Breast epithelium (tissue), 4 donors: ENCODE data around the gene CRYGN. TPM values are rescaled to one million over a fixed set of nuclear protein-coding genes. Genes with fewer than 3 reads are reported as not detected.

Experiments
- DNase-seq, 2 donors: peaks; one replicate each; pipeline ENCODE4 v3.0.0-alpha.2; 2019; ENCODE audit warnings: low spot score in 2 of 2
- H3K27ac ChIP-seq, 2 donors: fragments of 200-600 bp; sonication (generic) in 1 of 2; one replicate each; pipeline ENCODE4 v1.5.1; 2016 to 2019; ENCODE audit warnings: mild to moderate bottlenecking in 1 of 2
- H3K27me3 ChIP-seq, 2 donors: fragments of 200-600 bp; sonication (generic) in 1 of 2; one replicate each; pipeline versions ENCODE4 v1.5.1 to v1.6.0; 2017 to 2019; ENCODE audit warnings: control low read depth in 1 of 2, mild to moderate bottlenecking in 1 of 2
- H3K36me3 ChIP-seq: fragments of 200-600 bp; one replicate; pipeline ENCODE4 v1.5.1; 2019
- H3K4me1 ChIP-seq, 2 donors: fragments of 200-600 bp; sonication (generic); one replicate each; pipeline ENCODE4 v1.5.1; 2016 to 2019; ENCODE audit warnings: control low read depth in 1 of 2
- H3K4me3 ChIP-seq, 3 donors: fragments of 200-600 bp; sonication (generic); 1 replicate in 2 of 3; 2 replicates in 1 of 3; pipeline ENCODE4 v1.5.1; 2016 to 2019; ENCODE audit warnings: mild to moderate bottlenecking in 3 of 3, moderate library complexity in 2 of 3
- H3K9me3 ChIP-seq, 2 donors: fragments of 200-600 bp; sonication (generic) in 1 of 2; one replicate each; pipeline ENCODE4 v1.5.1; 2016 to 2019; ENCODE audit warnings: control low read depth in 1 of 2
- POLR2A ChIP-seq: fragments of 450-650 bp; IDR thresholded peaks from one replicate; pipeline ENCODE4 v1.6.1; 2016; ENCODE audit warnings: antibody characterized with exemption, mild to moderate bottlenecking, moderate library complexity
- POLR2AphosphoS5 ChIP-seq, 3 donors: sonication (generic); formaldehyde crosslinking; IDR thresholded peaks; one replicate each; pipeline ENCODE4 v1.6.1; 2017; ENCODE audit warnings: antibody characterized with exemption in 3 of 3
- intact Hi-C: fragments of 100-400 bp; cut with DNase I; formaldehyde crosslinking; loops from one replicate; pipeline ENCODE4 v1.15.1; 2023; ENCODE audit warnings: low total_unique reads
- total RNA-seq, 3 donors: library from RNA; depleted of rRNA; stranded (reverse); fragments of >200 nt; gene quantifications; one replicate each; pipeline ENCODE4 v1.1.0, GENCODE V29; 2016
- TF ChIP-seq, protein P1 (sequence below), 3 donors: fragments of 450-650 bp; IDR thresholded peaks; one replicate each; pipeline ENCODE4 v1.5.1; 2016 to 2017; ENCODE audit warnings: antibody characterized with exemption in 3 of 3, mild to moderate bottlenecking in 3 of 3, moderate library complexity in 3 of 3

The CRYGN gene
- total RNA-seq, 3 donors from 2014 or later: 0.98 to 1.3 TPM; not detected in 1

DNA sequence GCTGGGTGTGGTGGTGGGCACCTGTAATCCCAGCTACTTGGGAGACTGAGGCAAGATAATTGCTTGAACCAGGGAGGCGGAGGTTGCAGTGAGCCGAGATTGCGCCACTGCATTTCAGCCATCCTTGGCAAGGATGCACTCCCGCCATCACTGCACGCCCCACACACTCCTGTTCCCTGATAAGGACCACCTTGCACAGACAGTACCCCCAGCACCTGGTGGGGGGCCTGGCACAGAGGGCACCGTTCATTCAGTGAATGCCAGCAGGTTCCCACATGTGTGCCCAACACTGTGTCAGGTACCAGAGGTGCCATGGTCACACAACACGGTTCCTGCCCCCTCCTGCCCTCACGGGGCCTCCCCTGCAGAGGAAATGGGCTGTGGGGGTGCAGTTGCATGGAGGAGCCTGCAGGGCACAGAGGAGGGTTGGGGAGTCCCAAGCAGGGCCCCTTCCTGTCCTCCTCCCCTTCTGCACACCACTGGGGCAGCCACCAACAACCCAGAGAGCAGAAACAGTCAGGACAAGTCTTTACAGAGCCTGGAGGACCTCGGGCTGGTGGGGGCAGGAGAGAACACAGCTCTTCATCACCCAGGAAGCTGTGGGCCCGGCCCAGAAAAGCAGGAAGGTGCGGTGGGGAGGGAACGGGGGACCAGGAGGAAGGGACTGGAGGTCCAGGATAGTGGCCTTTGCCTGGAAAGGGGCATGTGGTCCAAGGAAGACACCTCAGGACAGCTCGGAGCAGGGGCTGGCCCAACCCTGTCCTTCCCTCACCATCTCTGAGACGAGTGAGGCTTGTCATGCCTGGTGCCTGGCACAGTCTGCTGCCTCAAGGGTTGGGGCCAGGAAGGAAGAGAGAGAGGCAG is 7.1 kb downstream of the CRYGN start:
- TF ChIP-seq, protein P1, sequence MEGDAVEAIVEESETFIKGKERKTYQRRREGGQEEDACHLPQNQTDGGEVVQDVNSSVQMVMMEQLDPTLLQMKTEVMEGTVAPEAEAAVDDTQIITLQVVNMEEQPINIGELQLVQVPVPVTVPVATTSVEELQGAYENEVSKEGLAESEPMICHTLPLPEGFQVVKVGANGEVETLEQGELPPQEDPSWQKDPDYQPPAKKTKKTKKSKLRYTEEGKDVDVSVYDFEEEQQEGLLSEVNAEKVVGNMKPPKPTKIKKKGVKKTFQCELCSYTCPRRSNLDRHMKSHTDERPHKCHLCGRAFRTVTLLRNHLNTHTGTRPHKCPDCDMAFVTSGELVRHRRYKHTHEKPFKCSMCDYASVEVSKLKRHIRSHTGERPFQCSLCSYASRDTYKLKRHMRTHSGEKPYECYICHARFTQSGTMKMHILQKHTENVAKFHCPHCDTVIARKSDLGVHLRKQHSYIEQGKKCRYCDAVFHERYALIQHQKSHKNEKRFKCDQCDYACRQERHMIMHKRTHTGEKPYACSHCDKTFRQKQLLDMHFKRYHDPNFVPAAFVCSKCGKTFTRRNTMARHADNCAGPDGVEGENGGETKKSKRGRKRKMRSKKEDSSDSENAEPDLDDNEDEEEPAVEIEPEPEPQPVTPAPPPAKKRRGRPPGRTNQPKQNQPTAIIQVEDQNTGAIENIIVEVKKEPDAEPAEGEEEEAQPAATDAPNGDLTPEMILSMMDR (IDR thresholded peaks at IDR 0.05): no peak
- TF ChIP-seq POLR2AphosphoS5 (IDR thresholded peaks at IDR 0.05) (no peak), POLR2A (no peak)
- H3K27ac ChIP-seq: peak overlapping the region; percentile 6 to 88
- H3K4me3 ChIP-seq: no peak overlapping the region
- H3K4me1 ChIP-seq: peaks cover 13 to 17% of the 10 kb centered on the region in 2 donors
- no peaks in the 10 kb centered on the region for H3K36me3 ChIP-seq
- no peaks in the 10 kb centered on the region for H3K27me3 ChIP-seq
- no peaks in the 10 kb centered on the region for H3K9me3 ChIP-seq
- intact Hi-C loops: no loop called here
- no peak for DNase-seq

DNA sequence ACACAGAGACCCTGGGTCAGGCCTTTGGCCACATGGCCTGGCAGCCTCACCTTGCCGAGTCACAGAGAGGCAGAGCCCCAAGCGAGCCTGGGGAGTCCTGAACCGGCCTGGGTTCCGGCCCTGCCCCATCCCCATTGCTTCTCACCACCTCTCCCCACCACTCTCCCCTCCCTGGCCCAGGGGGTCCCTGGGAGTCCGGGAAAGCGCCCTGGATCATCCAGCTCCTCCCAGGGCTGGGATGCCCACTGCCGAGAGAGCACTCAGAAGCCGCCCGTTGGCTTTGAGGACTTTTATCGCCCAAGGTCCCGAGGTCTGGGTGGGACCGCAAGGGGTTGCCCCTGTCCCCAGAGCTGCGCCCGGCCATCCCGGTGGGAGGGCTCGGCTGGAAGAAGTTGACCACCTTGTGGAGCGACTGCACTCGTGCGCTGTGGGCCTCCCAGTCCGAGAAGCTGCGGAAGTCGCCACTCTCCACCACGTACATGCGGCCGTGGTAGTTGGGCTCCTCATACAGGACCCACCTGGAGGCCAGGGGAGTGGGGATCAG is 8.1 kb downstream of the CRYGN start:
- Histone ChIP-seq H3K9me3 (no peaks in the 10 kb centered on the region), H3K27me3 (no peaks in the 10 kb centered on the region), H3K36me3 (no peaks in the 10 kb centered on the region), H3K27ac (peak overlapping the region; percentile 90 to 96), H3K4me3 (no peak overlapping the region), H3K4me1 (peaks cover 24% of the 10 kb centered on the region in 2 donors)
- TF ChIP-seq, protein P1 (IDR thresholded peaks at IDR 0.05): no peak
- TF ChIP-seq POLR2A (no peak), POLR2AphosphoS5 (IDR thresholded peaks at IDR 0.05) (no peak)
- DNase-seq: no peak
- intact Hi-C loops: no loop called here

DNA sequence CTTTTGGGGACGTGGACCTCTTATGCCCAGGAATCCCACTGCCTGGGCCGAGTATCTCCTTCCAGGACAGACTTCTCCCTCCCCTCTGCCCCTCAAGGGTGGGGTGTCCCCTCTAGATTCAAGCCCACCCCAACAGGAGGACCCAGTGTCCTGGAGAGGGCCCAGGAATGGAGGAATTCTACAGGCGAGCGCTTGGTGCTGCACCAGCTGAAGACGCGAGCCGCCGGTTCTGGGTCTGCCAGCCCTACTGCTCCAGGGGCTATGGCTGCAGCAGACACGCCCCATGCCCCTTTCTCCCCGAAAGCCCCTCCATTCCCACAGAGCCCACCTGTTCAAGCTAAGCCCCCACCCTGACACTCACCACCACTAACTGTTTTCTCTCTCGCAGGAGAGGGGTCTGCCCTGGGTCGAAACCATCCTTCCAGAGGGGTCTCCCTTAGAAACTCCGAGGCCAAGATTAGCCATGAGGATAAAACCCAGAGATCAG is 8.6 kb downstream of the CRYGN start:
- TF ChIP-seq, protein P1 (IDR thresholded peaks at IDR 0.05): no peak
- TF ChIP-seq POLR2A: no peak
- no peak for TF ChIP-seq POLR2AphosphoS5 (IDR thresholded peaks at IDR 0.05)

DNA sequence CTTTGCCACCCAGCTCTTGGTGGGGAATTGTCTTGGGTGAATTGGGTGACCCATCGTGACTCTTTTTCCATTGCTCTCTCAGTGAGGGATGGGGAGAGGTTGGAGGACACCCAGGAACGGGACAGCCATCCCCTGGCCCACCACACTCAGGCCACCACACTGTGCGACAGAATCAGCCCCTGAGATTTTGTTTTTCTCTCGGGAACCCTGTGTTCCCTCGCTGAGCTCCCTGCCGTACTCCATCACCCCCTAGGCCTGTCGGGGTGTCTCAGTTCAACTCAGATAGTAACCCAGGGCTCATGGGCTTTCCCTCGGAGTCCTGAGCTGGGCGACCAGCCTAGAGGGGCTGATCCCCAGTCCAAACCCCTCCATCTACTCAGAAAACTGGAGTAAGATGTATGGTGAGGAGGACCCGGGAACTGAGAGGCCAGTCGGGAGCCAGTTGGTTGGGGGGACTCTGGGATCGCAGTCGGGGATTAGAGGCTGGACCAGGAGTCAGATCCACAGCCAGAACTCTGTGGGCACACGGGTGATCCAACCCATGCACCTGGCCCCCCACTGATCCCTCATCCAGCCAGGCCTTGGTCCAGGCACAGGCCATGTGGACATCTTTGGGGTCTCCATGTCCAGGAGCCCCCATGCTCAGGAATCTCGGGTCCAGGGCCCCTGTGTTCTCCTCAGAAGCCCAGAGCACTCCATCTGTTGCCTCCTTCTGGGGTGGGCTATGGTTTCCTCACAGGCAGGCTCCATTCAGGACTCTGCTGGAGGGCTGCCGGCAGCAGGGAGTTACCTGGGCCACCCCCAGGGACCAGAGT is 9.3 kb downstream of the CRYGN start:
- peak overlapping the region; percentile 90 to 96 for H3K27ac ChIP-seq
- H3K4me1 ChIP-seq: peaks cover 24 to 25% of the 10 kb centered on the region in 2 donors
- intact Hi-C loops: no loop called here
- no peaks in the 10 kb centered on the region for H3K27me3 ChIP-seq
- H3K4me3 ChIP-seq: no peak overlapping the region
- DNase-seq: no peak
- TF ChIP-seq POLR2AphosphoS5 (IDR thresholded peaks at IDR 0.05): no peak
- no peak for TF ChIP-seq POLR2A
- H3K9me3 ChIP-seq: no peaks in the 10 kb centered on the region
- H3K36me3 ChIP-seq: no peaks in the 10 kb centered on the region

More for the DNA sequence above, 8.6 kb downstream of the CRYGN start:
- Histone ChIP-seq H3K27me3 (no peaks in the 10 kb centered on the region), H3K27ac (peak overlapping the region; percentile 90 to 96), H3K4me1 (peaks cover 24 to 25% of the 10 kb centered on the region in 2 donors), H3K4me3 (no peak overlapping the region), H3K9me3 (no peaks in the 10 kb centered on the region), H3K36me3 (no peaks in the 10 kb centered on the region)
- intact Hi-C loops: no loop called here
- DNase-seq: no peak

DNA sequence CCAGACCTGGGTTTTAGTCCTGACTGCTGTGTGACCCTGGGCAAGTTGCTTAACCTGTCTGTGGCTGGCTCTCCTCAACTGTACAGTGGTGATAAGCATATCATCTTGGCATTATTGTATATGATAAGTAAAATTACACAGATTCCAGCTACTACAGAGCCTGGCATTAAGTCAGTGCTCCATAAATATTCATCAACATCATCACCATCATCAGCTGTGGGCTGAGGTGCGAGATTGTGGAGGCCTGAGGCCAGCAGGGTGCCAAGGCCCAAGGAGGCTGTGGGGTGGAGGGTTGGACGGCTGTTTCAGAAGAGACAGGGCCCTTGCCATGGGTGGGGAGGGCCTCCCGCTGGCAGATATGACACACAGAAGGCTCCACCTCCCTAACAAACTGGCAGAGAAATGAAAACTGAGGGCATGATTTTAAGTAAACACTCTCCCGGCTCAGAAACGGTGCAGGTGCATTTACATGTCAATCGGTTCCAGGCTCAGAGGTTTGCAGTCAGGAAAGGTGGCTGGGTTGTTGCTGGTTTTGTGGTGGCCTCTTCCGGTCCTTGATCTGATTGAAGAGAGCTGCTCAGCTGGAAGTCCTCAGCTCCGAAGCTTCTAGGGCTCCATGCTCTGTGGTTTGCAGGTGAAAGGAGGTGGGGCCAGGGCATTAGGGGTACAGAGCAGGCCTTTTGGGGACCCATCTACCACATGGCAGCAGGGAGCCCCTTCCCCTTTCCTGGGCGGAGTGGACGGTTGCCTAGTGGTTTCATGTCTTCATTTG is 10.2 kb downstream of the CRYGN start:
- Histone ChIP-seq H3K27me3 (no peaks in the 10 kb centered on the region), H3K36me3 (no peaks in the 10 kb centered on the region), H3K4me1 (peaks cover 24 to 25% of the 10 kb centered on the region in 2 donors), H3K27ac (peak overlapping the region; percentile 90 to 96), H3K9me3 (no peaks in the 10 kb centered on the region), H3K4me3 (no peak overlapping the region)
- TF ChIP-seq POLR2AphosphoS5 (IDR thresholded peaks at IDR 0.05) (no peak), POLR2A (no peak)
- TF ChIP-seq, protein P1 (IDR thresholded peaks at IDR 0.05): no peak
- intact Hi-C loops: no loop called here
- peak in 1 of 2 donors; percentile 37 for DNase-seq
